SK-N-SH (cell line): ENCODE results near the gene IPCEF1. TPM values are rescaled to one million over a fixed set of nuclear protein-coding genes. Genes with fewer than 3 reads are reported as not detected.

Experiments
- CTCF ChIA-PET: fragments of 300-600, 350-600 bp; formaldehyde crosslinking; extraction: SDS; loops from one replicate; lab custom pipeline; 2021; lab: Yijun Ruan, JAX
- POLR2A ChIA-PET: fragments of 350-600 bp; sonication (Branson Sonifier 250); formaldehyde crosslinking; extraction: SDS; loops from one replicate; lab custom pipeline; 2020; ENCODE audit warnings: antibody characterized with exemption, inconsistent platforms; lab: Yijun Ruan, JAX
- DNase-seq: peaks from one replicate; pipeline ENCODE4 v3.0.0; 2012
- H2AFZ ChIP-seq: fragments of 200-600 bp; sonication (generic); 2 replicates; pipeline ENCODE4 v1.8.1; 2016; ENCODE audit warnings: antibody characterized with exemption, mild to moderate bottlenecking, low read depth
- H3F3A ChIP-seq: fragments of 200-600 bp; sonication (generic); replicated peaks from 2 replicates; pipeline ENCODE3; 2016; ENCODE audit warnings: antibody characterized with exemption, mild to moderate bottlenecking; ENCODE audit not compliant: insufficient read depth
- H3K27ac ChIP-seq, 2 experiments: fragments of 200-500 bp in 1 of 2; fragments of 200-600 bp in 1 of 2; sonication (Bioruptor generic) in 1 of 2; sonication (generic), shearing (Covaris generic) in 1 of 2; 2 replicates each; pipeline versions ENCODE4 v1.5.1 to v1.6.1; 2014 to 2016; ENCODE audit warnings: low read depth in 2 of 2, inconsistent platforms in 1 of 2, low read length in 1 of 2, mild to moderate bottlenecking in 1 of 2, mixed read lengths in 1 of 2
- H3K27me3 ChIP-seq: fragments of 200-600 bp; sonication (generic), shearing (Covaris generic); 2 replicates; pipeline ENCODE4 v1.6.1; 2016; ENCODE audit warnings: mixed run types; ENCODE audit not compliant: insufficient read depth
- H3K36me3 ChIP-seq, 2 experiments: fragments of 200-500 bp in 1 of 2; fragments of 200-600 bp in 1 of 2; sonication (Bioruptor generic) in 1 of 2; sonication (generic) in 1 of 2; replicated peaks in 1 of 2; 2 replicates each; pipeline versions ENCODE3 to v1.5.1; 2014 to 2016; ENCODE audit warnings: low read length in 1 of 2, mild to moderate bottlenecking in 1 of 2; ENCODE audit not compliant: insufficient read depth in 2 of 2, control insufficient read depth in 1 of 2
- H3K4me1 ChIP-seq, 2 experiments: fragments of 200-500 bp in 1 of 2; fragments of 200-600 bp in 1 of 2; sonication (Bioruptor generic) in 1 of 2; sonication (generic), shearing (Covaris generic) in 1 of 2; 2 replicates each; pipeline versions ENCODE4 v1.5.1 to v1.6.1; 2014 to 2016; ENCODE audit warnings: low read depth in 1 of 2, low read length in 1 of 2, mixed run types in 1 of 2; ENCODE audit not compliant: insufficient read depth in 2 of 2, control insufficient read depth in 1 of 2
- H3K4me2 ChIP-seq: fragments of 200-600 bp; sonication (generic), shearing (Covaris generic); 2 replicates; pipeline ENCODE4 v1.6.1; 2017; ENCODE audit warnings: mixed run types
- H3K4me3 ChIP-seq, 2 experiments: fragments of 200-500 bp in 1 of 2; fragments of 200-600 bp in 1 of 2; sonication (Bioruptor generic) in 1 of 2; sonication (generic), shearing (Covaris generic) in 1 of 2; 2 replicates each; pipeline versions ENCODE4 v1.5.1 to v1.8.1; 2014 to 2016; ENCODE audit warnings: low read depth in 2 of 2, inconsistent platforms in 1 of 2, low read length in 1 of 2, mild to moderate bottlenecking in 1 of 2, mixed read lengths in 1 of 2, moderate library complexity in 1 of 2
- H3K79me2 ChIP-seq: fragments of 200-600 bp; sonication (generic); 2 replicates; pipeline ENCODE4 v1.8.1; 2017; ENCODE audit warnings: mild to moderate bottlenecking; ENCODE audit not compliant: insufficient read depth
- H3K9ac ChIP-seq: fragments of 200-600 bp; sonication (generic); 2 replicates; pipeline ENCODE4 v1.6.1; 2017; ENCODE audit warnings: mixed run types
- H3K9me2 ChIP-seq: fragments of 200-600 bp; sonication (generic); 2 replicates; pipeline ENCODE4 v1.6.1; 2017; ENCODE audit warnings: mixed run types
- H3K9me3 ChIP-seq: fragments of 200-600 bp; sonication (generic); 2 replicates; pipeline ENCODE4 v1.6.1; 2017; ENCODE audit warnings: mixed run types, mild to moderate bottlenecking, moderate library complexity
- H4K20me1 ChIP-seq: fragments of 200-600 bp; sonication (generic); 2 replicates; pipeline ENCODE4 v1.6.1; 2017; ENCODE audit warnings: mild to moderate bottlenecking, mixed run types; ENCODE audit not compliant: insufficient read depth
- CHD2 ChIP-seq: fragments of 150-350 bp; IDR thresholded peaks from 2 replicates; pipeline ENCODE4 v1.6.1; 2018; ENCODE audit warnings: low read length; ENCODE audit not compliant: partially characterized antibody
- EP300 ChIP-seq, 2 experiments: IDR thresholded peaks; 2 replicates each; pipeline versions ENCODE4 v1.4.0 to v1.6.1; 2012; ENCODE audit warnings: borderline replicate concordance in 1 of 2, low read depth in 1 of 2, low read length in 1 of 2
- EZH2phosphoT487 ChIP-seq: fragments of 200-600 bp; sonication (generic); IDR thresholded peaks from 2 replicates; pipeline ENCODE4 v1.6.1; 2017; ENCODE audit warnings: low read depth, mixed run types, mild to moderate bottlenecking, antibody characterized with exemption, moderate library complexity, borderline replicate concordance
- FOSL2 ChIP-seq: IDR thresholded peaks from 2 replicates; pipeline ENCODE4 v1.4.0; 2012; ENCODE audit warnings: low read depth, mild to moderate bottlenecking, moderate library complexity, borderline replicate concordance
- FOXJ3 ChIP-seq: sonication (generic); formaldehyde crosslinking; IDR thresholded peaks from 2 replicates; pipeline ENCODE4 v1.5.1; 2020; ENCODE audit warnings: mild to moderate bottlenecking, missing genetic modification reagents
- FOXM1 ChIP-seq: IDR thresholded peaks from 2 replicates; pipeline ENCODE4 v1.4.0; 2012; ENCODE audit warnings: low read depth, mild to moderate bottlenecking
- GABPA ChIP-seq: IDR thresholded peaks from 2 replicates; pipeline ENCODE4 v1.4.0; 2012; ENCODE audit warnings: low read depth, mild to moderate bottlenecking
- MEF2A ChIP-seq: IDR thresholded peaks from 2 replicates; pipeline ENCODE4 v1.4.0; 2012; ENCODE audit warnings: low read depth, borderline replicate concordance
- MXI1 ChIP-seq: IDR thresholded peaks from 2 replicates; pipeline ENCODE4 v1.6.1; 2012; ENCODE audit warnings: mild to moderate bottlenecking, low read depth, low read length, improper control_type of control experiment
- NFIC ChIP-seq: IDR thresholded peaks from 2 replicates; pipeline ENCODE4 v1.4.0; 2012; ENCODE audit warnings: borderline replicate concordance
- NRF1 ChIP-seq: IDR thresholded peaks from 2 replicates; pipeline ENCODE4 v1.6.1; 2012; ENCODE audit warnings: low read depth, mild to moderate bottlenecking, low read length
- SIN3A ChIP-seq: IDR thresholded peaks from 2 replicates; pipeline ENCODE4 v1.6.1; 2012; ENCODE audit warnings: low read depth, mild to moderate bottlenecking, low read length, moderate library complexity, borderline replicate concordance
- TAF1 ChIP-seq: IDR thresholded peaks from 2 replicates; pipeline ENCODE4 v1.6.1; 2012; ENCODE audit warnings: low read depth, mild to moderate bottlenecking, low read length, moderate library complexity, borderline replicate concordance
- YY1 ChIP-seq: IDR thresholded peaks from 2 replicates; pipeline ENCODE4 v1.4.0; 2012; ENCODE audit warnings: low read depth, mild to moderate bottlenecking
- WGBS: methylation state at CpG from one replicate; pipeline ENCODE4 v1.1.6; 2017; ENCODE audit warnings: low lambda C conversion rate; 5-methylcytosine and 5-hydroxymethylcytosine counted together
- polyA plus RNA-seq, 3 experiments: library from polyadenylated mRNA; depleted of rRNA; stranded (reverse); fragments of >200 nt; gene quantifications; 2 replicates each; pipeline ENCODE4 v1.2.3, GENCODE V29; 2012
- TF ChIP-seq, protein P1 (sequence below): IDR thresholded peaks from 2 replicates; pipeline ENCODE4; 2012
- TF ChIP-seq, protein P2 (sequence below): fragments of 200-600 bp; sonication (generic); IDR thresholded peaks from 2 replicates; pipeline ENCODE4 v1.6.1; 2017; ENCODE audit warnings: antibody characterized with exemption, mild to moderate bottlenecking, moderate library complexity
- TF ChIP-seq, protein P3 (sequence below): IDR thresholded peaks from 2 replicates; pipeline ENCODE4 v1.4.0; 2012; ENCODE audit warnings: low read depth
- TF ChIP-seq, protein P4 (sequence below): fragments of 150-350 bp; IDR thresholded peaks from 2 replicates; pipeline ENCODE4 v1.6.1; 2016; ENCODE audit warnings: mild to moderate bottlenecking, low read depth, low read length
- TF ChIP-seq, protein P5 (sequence below): IDR thresholded peaks from 2 replicates; pipeline ENCODE4 v1.4.0; 2012; ENCODE audit warnings: low read depth, borderline replicate concordance
- TF ChIP-seq, protein P6 (sequence below): IDR thresholded peaks from 2 replicates; pipeline ENCODE4 v1.6.1; 2012; ENCODE audit warnings: mild to moderate bottlenecking, low read depth, low read length, moderate library complexity

IPCEF1 gene
- polyA plus RNA-seq, 1 of the 3 experiments (the other 2 are of a cell fraction), result not detected

DNA sequence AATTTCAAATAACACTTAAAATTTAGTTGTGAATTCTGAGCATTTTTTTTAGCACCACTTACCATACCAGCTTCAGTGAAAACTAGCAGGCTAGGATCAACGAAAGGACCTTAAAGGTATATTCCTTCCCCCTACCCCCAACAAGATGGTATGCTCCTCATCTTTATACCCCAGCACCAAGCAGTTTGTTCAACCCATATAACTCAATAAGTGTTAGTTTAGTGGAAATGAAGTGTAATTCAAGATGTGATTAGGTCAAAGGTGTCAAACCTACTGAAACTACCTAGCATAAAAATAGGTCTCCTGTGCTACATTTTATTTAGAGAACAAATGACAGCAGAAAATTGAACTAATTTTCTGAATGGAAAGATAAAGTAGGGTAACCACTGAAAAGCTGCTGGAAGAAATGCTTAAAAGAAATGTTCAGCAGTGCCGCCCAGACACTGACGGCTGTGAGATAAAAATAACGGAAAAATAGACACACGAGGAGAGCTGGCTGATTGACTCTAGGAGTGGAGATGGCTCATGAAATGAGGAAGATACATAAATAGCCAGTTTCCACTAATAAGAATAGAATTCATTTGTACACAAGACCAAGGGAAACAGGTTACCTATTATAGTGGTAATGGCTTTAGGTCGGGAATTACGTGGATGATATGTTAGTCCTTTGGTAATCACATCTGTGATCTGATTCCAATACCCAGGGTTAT is 94.8 kb downstream of the IPCEF1 start:
- Histone ChIP-seq H3K79me2 (no peaks in the 10 kb centered on the region), H3K9ac (no peak overlapping the region), H4K20me1 (no peaks in the 10 kb centered on the region), H3K27ac (no peak overlapping the region), H3K4me2 (no peak overlapping the region), H2AFZ (no peak overlapping the region), H3K9me2 (no peaks in the 10 kb centered on the region), H3K4me1 (no peaks in the 10 kb centered on the region), H3K9me3 (no peaks in the 10 kb centered on the region), H3K27me3 (no peaks in the 10 kb centered on the region), H3F3A (no peaks in the 10 kb centered on the region), H3K36me3 (no peaks in the 10 kb centered on the region), H3K4me3 (no peak overlapping the region)
- TF ChIP-seq FOSL2 (no peak), CHD2 (no peak), FOXJ3 (no peak), FOXM1 (no peak), YY1 (no peak), SIN3A (no peak), GABPA (no peak), MXI1 (no peak), EP300 (IDR thresholded peaks at IDR 0.05; ENCODE audit: borderline replicate concordance in 1 of 2, low read depth in 1 of 2, low read length in 1 of 2) (no peak), EZH2phosphoT487 (no peak), NRF1 (no peak), MEF2A (no peak), TAF1 (no peak), NFIC (no peak)
- TF ChIP-seq, protein P1, sequence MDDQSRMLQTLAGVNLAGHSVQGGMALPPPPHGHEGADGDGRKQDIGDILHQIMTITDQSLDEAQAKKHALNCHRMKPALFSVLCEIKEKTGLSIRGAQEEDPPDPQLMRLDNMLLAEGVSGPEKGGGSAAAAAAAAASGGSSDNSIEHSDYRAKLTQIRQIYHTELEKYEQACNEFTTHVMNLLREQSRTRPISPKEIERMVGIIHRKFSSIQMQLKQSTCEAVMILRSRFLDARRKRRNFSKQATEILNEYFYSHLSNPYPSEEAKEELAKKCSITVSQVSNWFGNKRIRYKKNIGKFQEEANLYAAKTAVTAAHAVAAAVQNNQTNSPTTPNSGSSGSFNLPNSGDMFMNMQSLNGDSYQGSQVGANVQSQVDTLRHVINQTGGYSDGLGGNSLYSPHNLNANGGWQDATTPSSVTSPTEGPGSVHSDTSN, result no peak
- TF ChIP-seq, protein P2, sequence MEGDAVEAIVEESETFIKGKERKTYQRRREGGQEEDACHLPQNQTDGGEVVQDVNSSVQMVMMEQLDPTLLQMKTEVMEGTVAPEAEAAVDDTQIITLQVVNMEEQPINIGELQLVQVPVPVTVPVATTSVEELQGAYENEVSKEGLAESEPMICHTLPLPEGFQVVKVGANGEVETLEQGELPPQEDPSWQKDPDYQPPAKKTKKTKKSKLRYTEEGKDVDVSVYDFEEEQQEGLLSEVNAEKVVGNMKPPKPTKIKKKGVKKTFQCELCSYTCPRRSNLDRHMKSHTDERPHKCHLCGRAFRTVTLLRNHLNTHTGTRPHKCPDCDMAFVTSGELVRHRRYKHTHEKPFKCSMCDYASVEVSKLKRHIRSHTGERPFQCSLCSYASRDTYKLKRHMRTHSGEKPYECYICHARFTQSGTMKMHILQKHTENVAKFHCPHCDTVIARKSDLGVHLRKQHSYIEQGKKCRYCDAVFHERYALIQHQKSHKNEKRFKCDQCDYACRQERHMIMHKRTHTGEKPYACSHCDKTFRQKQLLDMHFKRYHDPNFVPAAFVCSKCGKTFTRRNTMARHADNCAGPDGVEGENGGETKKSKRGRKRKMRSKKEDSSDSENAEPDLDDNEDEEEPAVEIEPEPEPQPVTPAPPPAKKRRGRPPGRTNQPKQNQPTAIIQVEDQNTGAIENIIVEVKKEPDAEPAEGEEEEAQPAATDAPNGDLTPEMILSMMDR, result no peak
- TF ChIP-seq, protein P3, sequence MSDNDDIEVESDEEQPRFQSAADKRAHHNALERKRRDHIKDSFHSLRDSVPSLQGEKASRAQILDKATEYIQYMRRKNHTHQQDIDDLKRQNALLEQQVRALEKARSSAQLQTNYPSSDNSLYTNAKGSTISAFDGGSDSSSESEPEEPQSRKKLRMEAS, result no peak
- TF ChIP-seq, protein P4, sequence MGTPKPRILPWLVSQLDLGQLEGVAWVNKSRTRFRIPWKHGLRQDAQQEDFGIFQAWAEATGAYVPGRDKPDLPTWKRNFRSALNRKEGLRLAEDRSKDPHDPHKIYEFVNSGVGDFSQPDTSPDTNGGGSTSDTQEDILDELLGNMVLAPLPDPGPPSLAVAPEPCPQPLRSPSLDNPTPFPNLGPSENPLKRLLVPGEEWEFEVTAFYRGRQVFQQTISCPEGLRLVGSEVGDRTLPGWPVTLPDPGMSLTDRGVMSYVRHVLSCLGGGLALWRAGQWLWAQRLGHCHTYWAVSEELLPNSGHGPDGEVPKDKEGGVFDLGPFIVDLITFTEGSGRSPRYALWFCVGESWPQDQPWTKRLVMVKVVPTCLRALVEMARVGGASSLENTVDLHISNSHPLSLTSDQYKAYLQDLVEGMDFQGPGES, result no peak
- TF ChIP-seq, protein P5, sequence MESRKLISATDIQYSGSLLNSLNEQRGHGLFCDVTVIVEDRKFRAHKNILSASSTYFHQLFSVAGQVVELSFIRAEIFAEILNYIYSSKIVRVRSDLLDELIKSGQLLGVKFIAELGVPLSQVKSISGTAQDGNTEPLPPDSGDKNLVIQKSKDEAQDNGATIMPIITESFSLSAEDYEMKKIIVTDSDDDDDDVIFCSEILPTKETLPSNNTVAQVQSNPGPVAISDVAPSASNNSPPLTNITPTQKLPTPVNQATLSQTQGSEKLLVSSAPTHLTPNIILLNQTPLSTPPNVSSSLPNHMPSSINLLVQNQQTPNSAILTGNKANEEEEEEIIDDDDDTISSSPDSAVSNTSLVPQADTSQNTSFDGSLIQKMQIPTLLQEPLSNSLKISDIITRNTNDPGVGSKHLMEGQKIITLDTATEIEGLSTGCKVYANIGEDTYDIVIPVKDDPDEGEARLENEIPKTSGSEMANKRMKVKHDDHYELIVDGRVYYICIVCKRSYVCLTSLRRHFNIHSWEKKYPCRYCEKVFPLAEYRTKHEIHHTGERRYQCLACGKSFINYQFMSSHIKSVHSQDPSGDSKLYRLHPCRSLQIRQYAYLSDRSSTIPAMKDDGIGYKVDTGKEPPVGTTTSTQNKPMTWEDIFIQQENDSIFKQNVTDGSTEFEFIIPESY, result no peak
- TF ChIP-seq, protein P6, sequence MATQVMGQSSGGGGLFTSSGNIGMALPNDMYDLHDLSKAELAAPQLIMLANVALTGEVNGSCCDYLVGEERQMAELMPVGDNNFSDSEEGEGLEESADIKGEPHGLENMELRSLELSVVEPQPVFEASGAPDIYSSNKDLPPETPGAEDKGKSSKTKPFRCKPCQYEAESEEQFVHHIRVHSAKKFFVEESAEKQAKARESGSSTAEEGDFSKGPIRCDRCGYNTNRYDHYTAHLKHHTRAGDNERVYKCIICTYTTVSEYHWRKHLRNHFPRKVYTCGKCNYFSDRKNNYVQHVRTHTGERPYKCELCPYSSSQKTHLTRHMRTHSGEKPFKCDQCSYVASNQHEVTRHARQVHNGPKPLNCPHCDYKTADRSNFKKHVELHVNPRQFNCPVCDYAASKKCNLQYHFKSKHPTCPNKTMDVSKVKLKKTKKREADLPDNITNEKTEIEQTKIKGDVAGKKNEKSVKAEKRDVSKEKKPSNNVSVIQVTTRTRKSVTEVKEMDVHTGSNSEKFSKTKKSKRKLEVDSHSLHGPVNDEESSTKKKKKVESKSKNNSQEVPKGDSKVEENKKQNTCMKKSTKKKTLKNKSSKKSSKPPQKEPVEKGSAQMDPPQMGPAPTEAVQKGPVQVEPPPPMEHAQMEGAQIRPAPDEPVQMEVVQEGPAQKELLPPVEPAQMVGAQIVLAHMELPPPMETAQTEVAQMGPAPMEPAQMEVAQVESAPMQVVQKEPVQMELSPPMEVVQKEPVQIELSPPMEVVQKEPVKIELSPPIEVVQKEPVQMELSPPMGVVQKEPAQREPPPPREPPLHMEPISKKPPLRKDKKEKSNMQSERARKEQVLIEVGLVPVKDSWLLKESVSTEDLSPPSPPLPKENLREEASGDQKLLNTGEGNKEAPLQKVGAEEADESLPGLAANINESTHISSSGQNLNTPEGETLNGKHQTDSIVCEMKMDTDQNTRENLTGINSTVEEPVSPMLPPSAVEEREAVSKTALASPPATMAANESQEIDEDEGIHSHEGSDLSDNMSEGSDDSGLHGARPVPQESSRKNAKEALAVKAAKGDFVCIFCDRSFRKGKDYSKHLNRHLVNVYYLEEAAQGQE, result no peak
- CTCF ChIA-PET, result interaction anchor here (1.1 kb wide), 1 partner anchor 196 kb away, joined by 3 read pairs; no protein-coding TSS in a partner anchor
- POLR2A ChIA-PET, result no interaction called here
- 91% methylated on average over 7 of the region's 7 CpGs for WGBS
- no peak for DNase-seq
